Measurements from ENCODE around the gene IL1RAPL2.
A peak's percentile ranks its signal among the peaks of the same experiment; 100 is the strongest.

The IL1RAPL2 gene

DNA sequence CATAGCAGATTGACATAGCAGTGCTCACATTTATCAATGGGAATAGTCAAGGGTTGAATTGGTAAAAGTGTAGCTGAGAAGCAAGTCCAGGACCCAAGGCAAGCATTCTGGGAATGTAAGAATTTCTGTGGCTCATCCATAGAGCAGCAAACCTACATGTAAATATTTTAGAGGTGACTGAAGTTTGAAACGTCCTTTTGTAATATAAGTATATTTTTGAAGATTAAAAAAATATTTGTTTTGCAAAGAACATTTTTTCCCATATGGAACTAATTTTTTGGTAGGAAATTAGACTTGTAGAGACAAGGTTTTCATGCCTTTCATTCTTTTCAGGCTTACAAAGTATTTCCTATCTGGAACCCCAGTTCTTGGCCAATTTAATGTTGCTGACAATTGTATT, 550.5 kb downstream of the IL1RAPL2 start:
- ATAC-seq = 0 out of 3 replicates have a peak, but pooled peaks have one; percentile 27

GRCh38 chrX:105117621-105118020, 551.6 kb downstream of the IL1RAPL2 start:
- ATAC-seq = no peak
- no peak for TF ChIP-seq TCF4 (CRISPR knock-in tag; IDR thresholded peaks at IDR 0.05; ENCODE audit: borderline replicate concordance)
- TF ChIP-seq ZNF8 (CRISPR knock-in tag; IDR thresholded peaks at IDR 0.05) = no peak
- TF ChIP-seq PATZ1 (CRISPR knock-in tag; IDR thresholded peaks at IDR 0.05; ENCODE audit: borderline replicate concordance) = no peak
- no peak for TF ChIP-seq PPARA (CRISPR knock-in tag; IDR thresholded peaks at IDR 0.05; ENCODE audit: borderline replicate concordance)
- no peak for TF ChIP-seq ZNF70 (CRISPR knock-in tag; IDR thresholded peaks at IDR 0.05)
- no peak for TF ChIP-seq CSDC2 (CRISPR knock-in tag; IDR thresholded peaks at IDR 0.05)
- TF ChIP-seq POU6F1 (CRISPR knock-in tag; IDR thresholded peaks at IDR 0.05; ENCODE audit: borderline replicate concordance, low read depth) = no peak
- TF ChIP-seq TOX (CRISPR knock-in tag; IDR thresholded peaks at IDR 0.05; ENCODE audit: borderline replicate concordance) = no peak
- no peak for TF ChIP-seq GLIS3 (CRISPR knock-in tag; IDR thresholded peaks at IDR 0.05)
- TF ChIP-seq CREB5 (CRISPR knock-in tag; IDR thresholded peaks at IDR 0.05; ENCODE audit: low read depth) = no peak

More for the DNA sequence above, 550.5 kb downstream of the IL1RAPL2 start:
- no peak for TF ChIP-seq TSHZ2 (CRISPR knock-in tag; IDR thresholded peaks at IDR 0.05)
- no peak for TF ChIP-seq POU6F1 (CRISPR knock-in tag; IDR thresholded peaks at IDR 0.05; ENCODE audit: borderline replicate concordance, low read depth)
- no peak for TF ChIP-seq ZC3H10 (CRISPR knock-in tag; IDR thresholded peaks at IDR 0.05)
- no peak for TF ChIP-seq PATZ1 (CRISPR knock-in tag; IDR thresholded peaks at IDR 0.05; ENCODE audit: borderline replicate concordance)
- no peak for TF ChIP-seq PPARA (CRISPR knock-in tag; IDR thresholded peaks at IDR 0.05; ENCODE audit: borderline replicate concordance)
- no peak for TF ChIP-seq CSDC2 (CRISPR knock-in tag; IDR thresholded peaks at IDR 0.05)
- no peak for TF ChIP-seq ZFP3 (CRISPR knock-in tag; IDR thresholded peaks at IDR 0.05)
- TF ChIP-seq OSR1 (CRISPR knock-in tag; IDR thresholded peaks at IDR 0.05) = no peak
- TF ChIP-seq ZNF70 (CRISPR knock-in tag; IDR thresholded peaks at IDR 0.05) = no peak
- no peak for TF ChIP-seq ZFP30 (CRISPR knock-in tag; IDR thresholded peaks at IDR 0.05)
- TF ChIP-seq SNAI2 (CRISPR knock-in tag; IDR thresholded peaks at IDR 0.05) = no peak
- TF ChIP-seq ISL1 (CRISPR knock-in tag; IDR thresholded peaks at IDR 0.05) = no peak
- no peak for TF ChIP-seq ZNF565 (CRISPR knock-in tag; conservative IDR thresholded peaks at IDR 0.05; ENCODE audit: low read depth)
- TF ChIP-seq ZNF8 (CRISPR knock-in tag; IDR thresholded peaks at IDR 0.05) = no peak
- no peak for TF ChIP-seq TCF4 (CRISPR knock-in tag; IDR thresholded peaks at IDR 0.05; ENCODE audit: borderline replicate concordance)
- no peak for TF ChIP-seq TOX (CRISPR knock-in tag; IDR thresholded peaks at IDR 0.05; ENCODE audit: borderline replicate concordance)
- no peak for TF ChIP-seq CSRNP3 (CRISPR knock-in tag; IDR thresholded peaks at IDR 0.05)
- no peak for TF ChIP-seq GLIS3 (CRISPR knock-in tag; IDR thresholded peaks at IDR 0.05)
